Epithelial cell of esophagus (primary cell): ENCODE measurements around the gene RNF180.

Source experiments
- DNase-seq: peaks from one replicate; pipeline ENCODE4 v3.0.0; 2010; ENCODE audit warnings: low read depth
- H3K4me3 ChIP-seq: 2 replicates; pipeline ENCODE4 v1.5.1; 2011; ENCODE audit warnings: mild to moderate bottlenecking, low read length, control low read depth
- CTCF ChIP-seq: IDR thresholded peaks from 2 replicates; pipeline ENCODE4 v1.5.1; 2011; ENCODE audit warnings: low read depth, mild to moderate bottlenecking, low read length, control low read depth, inconsistent platforms; ENCODE audit not compliant: insufficient read depth; ENCODE audit errors: missing control alignments

The RNF180 gene

GRCh38 chr5:64323591-64323990 lies 157.9 kb downstream of the RNF180 start:
- no peak for DNase-seq
- TF ChIP-seq CTCF: no peak
- no peak overlapping the region for H3K4me3 ChIP-seq

DNA sequence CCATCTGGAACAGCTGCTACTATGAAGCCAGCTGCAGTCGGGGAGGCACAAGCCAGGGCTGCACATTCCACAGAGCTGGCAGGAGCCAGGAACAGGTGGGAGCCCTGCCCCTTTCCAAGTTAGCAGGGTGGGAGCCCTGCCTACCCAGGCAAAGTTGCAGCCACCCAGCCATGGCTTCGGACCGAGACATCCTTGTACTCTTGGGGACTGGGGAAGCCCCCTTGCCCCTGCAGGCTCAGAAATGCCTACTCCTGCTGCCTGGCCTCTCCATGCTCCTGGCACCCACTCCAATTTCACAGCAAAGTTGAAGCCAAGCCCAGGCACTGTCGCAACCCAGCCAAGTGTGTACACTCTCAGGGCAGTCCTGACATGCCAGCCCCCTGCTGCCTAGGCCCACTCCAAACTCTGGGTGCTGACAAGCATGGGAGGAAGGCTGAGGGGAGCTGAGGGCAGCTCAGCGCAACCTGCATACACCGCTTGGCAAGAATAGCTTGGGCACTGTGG lies 165.1 kb downstream of the RNF180 start:
- no peak for DNase-seq
- H3K4me3 ChIP-seq: no peak overlapping the region
- no peak for TF ChIP-seq CTCF

- TF ChIP-seq CTCF: no peak
- no peak overlapping the region for H3K4me3 ChIP-seq
- no peak for DNase-seq
Measured at GRCh38 chr5:64331597-64332277, 166.1 kb downstream of the RNF180 start.

DNA sequence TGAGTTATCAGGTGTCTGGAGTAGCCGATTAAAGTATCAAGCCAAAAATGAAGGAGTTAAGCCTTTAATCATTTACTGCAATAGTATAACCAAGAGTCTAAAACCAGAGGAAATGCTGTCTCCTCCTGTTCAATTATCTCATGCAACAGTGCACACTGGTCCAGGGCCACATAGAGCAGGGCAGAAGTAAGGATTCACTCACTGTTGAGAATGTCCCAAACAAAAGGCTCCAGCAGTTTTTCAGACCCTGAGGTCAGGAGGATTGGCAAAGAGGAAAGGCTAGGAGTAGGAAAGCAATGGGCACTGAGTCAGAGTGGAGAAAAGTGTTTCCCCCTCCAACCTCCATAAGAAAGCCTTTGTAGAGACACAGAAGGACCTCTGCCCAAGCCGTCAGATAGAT lies 168.2 kb downstream of the RNF180 start:
- H3K4me3 ChIP-seq: no peak overlapping the region
- DNase-seq: no peak
- no peak for TF ChIP-seq CTCF

- H3K4me3 ChIP-seq: no peak overlapping the region
- no peak for TF ChIP-seq CTCF
- peak; percentile 15 for DNase-seq
Measured at GRCh38 chr5:64339769-64340168, 174.1 kb downstream of the RNF180 start.

GRCh38 chr5:64340293-64340692 lies 174.7 kb downstream of the RNF180 start:
- no peak for TF ChIP-seq CTCF
- DNase-seq: peak; percentile 30
- no peak overlapping the region for H3K4me3 ChIP-seq

- no peak for TF ChIP-seq CTCF
- DNase-seq: peak; percentile 46
- H3K4me3 ChIP-seq: no peak overlapping the region
Measured at GRCh38 chr5:64341340-64341739, 175.7 kb downstream of the RNF180 start.
